Measurements from ENCODE around the gene CLOCK.

DNA sequence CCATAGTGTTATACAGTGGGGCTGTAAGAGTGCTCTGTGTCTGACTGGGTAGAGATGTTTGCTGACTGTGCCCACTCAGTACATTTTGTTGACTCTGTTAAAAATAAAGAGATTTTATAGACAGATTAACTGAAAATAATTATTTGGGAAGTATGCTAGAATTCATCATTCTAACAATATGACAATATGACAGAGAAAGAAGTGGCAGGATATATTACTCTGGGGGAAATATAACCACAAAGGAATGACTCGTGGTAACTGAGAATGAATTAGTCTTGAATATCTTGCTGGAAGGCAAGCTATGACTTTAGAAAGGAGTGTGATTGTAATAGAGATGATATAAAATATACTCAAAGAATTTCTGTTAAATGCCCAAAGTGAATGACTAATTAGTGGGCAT, 104.2 kb downstream of the CLOCK start:
- TF ChIP-seq, protein P1, sequence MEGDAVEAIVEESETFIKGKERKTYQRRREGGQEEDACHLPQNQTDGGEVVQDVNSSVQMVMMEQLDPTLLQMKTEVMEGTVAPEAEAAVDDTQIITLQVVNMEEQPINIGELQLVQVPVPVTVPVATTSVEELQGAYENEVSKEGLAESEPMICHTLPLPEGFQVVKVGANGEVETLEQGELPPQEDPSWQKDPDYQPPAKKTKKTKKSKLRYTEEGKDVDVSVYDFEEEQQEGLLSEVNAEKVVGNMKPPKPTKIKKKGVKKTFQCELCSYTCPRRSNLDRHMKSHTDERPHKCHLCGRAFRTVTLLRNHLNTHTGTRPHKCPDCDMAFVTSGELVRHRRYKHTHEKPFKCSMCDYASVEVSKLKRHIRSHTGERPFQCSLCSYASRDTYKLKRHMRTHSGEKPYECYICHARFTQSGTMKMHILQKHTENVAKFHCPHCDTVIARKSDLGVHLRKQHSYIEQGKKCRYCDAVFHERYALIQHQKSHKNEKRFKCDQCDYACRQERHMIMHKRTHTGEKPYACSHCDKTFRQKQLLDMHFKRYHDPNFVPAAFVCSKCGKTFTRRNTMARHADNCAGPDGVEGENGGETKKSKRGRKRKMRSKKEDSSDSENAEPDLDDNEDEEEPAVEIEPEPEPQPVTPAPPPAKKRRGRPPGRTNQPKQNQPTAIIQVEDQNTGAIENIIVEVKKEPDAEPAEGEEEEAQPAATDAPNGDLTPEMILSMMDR (IDR thresholded peaks at IDR 0.05) = no peak
- TF ChIP-seq POLR2AphosphoS5 (IDR thresholded peaks at IDR 0.05) (no peak), POLR2A (IDR thresholded peaks at IDR 0.05) (no peak)

All from prostate gland (tissue), 2 donors.